ENCODE measurements around the gene ZNF462. TPM values are rescaled to one million over a fixed set of nuclear protein-coding genes. Genes with fewer than 3 reads are reported as not detected.
"Not testable (repeated sequence)": the region's sequence is repeated elsewhere in the genome, so short reads cannot be mapped to it uniquely, and the experiment has no call there.

The ZNF462 gene
- total RNA-seq, 1 donor: 9.8 TPM

- H2AFZ ChIP-seq (ENCODE audit: low read length): no peak overlapping the region
- H3K36me3 ChIP-seq (ENCODE audit: insufficient read depth, low read length): no peaks in the 10 kb centered on the region
- DNase-seq (ENCODE audit: insufficient read length, low spot score, missing footprints): no peak
- no peak for TF ChIP-seq CTCF (IDR thresholded peaks at IDR 0.05; ENCODE audit: extremely low read depth, low read depth, low read length)
- no peak overlapping the region for H3K27ac ChIP-seq (ENCODE audit: low read depth, low read length)
- H3K79me2 ChIP-seq (ENCODE audit: insufficient read depth, low read length): no peaks in the 10 kb centered on the region
- H3K4me3 ChIP-seq (ENCODE audit: insufficient read depth, low read length): no peak overlapping the region
- H4K20me1 ChIP-seq (ENCODE audit: insufficient read depth, low read length): no peaks in the 10 kb centered on the region
- no peaks in the 10 kb centered on the region for H3K9me3 ChIP-seq (ENCODE audit: low read depth, low read length)
- H3K27me3 ChIP-seq (ENCODE audit: insufficient read depth, low read length): no peaks in the 10 kb centered on the region
- H3K4me1 ChIP-seq (ENCODE audit: insufficient read depth, low read length): peaks cover 6% of the 10 kb centered on the region
- no peak overlapping the region for H3K4me2 ChIP-seq (ENCODE audit: insufficient read depth, low read length)
Observed at GRCh38 chr9:106846307-106846706, 16.7 kb upstream of the ZNF462 start.

- no peak overlapping the region for H2AFZ ChIP-seq (ENCODE audit: low read length)
- H3K36me3 ChIP-seq (ENCODE audit: insufficient read depth, low read length): no peaks in the 10 kb centered on the region
- H4K20me1 ChIP-seq (ENCODE audit: insufficient read depth, low read length): no peaks in the 10 kb centered on the region
- H3K9me3 ChIP-seq (ENCODE audit: low read depth, low read length): no peaks in the 10 kb centered on the region
- H3K79me2 ChIP-seq (ENCODE audit: insufficient read depth, low read length): no peaks in the 10 kb centered on the region
- H3K27ac ChIP-seq (ENCODE audit: low read depth, low read length): no peak overlapping the region
- peak; percentile 85 for DNase-seq (ENCODE audit: insufficient read length, low spot score, missing footprints)
- H3K27me3 ChIP-seq (ENCODE audit: insufficient read depth, low read length): no peaks in the 10 kb centered on the region
- no peak overlapping the region for H3K4me3 ChIP-seq (ENCODE audit: insufficient read depth, low read length)
- peaks cover 6% of the 10 kb centered on the region for H3K4me1 ChIP-seq (ENCODE audit: insufficient read depth, low read length)
- TF ChIP-seq CTCF (IDR thresholded peaks at IDR 0.05; ENCODE audit: extremely low read depth, low read depth, low read length): no peak
- H3K4me2 ChIP-seq (ENCODE audit: insufficient read depth, low read length): no peak overlapping the region
Observed at GRCh38 chr9:106846857-106847256, 16.1 kb upstream of the ZNF462 start.

GRCh38 chr9:106851640-106852039 lies 11.3 kb upstream of the ZNF462 start:
- not testable (repeated sequence) for H3K79me2 ChIP-seq (ENCODE audit: insufficient read depth, low read length); H3K9me3 ChIP-seq (ENCODE audit: low read depth, low read length); H3K4me3 ChIP-seq (ENCODE audit: insufficient read depth, low read length); H3K4me2 ChIP-seq (ENCODE audit: insufficient read depth, low read length); H3K27ac ChIP-seq (ENCODE audit: low read depth, low read length); H3K36me3 ChIP-seq (ENCODE audit: insufficient read depth, low read length); DNase-seq (ENCODE audit: insufficient read length, low spot score, missing footprints); H4K20me1 ChIP-seq (ENCODE audit: insufficient read depth, low read length); H2AFZ ChIP-seq (ENCODE audit: low read length); H3K27me3 ChIP-seq (ENCODE audit: insufficient read depth, low read length); H3K4me1 ChIP-seq (ENCODE audit: insufficient read depth, low read length)

GRCh38 chr9:106857811-106858470 lies 5.0 kb upstream of the ZNF462 start:
- no peak overlapping the region for H3K4me3 ChIP-seq (ENCODE audit: insufficient read depth, low read length)
- DNase-seq (ENCODE audit: insufficient read length, low spot score, missing footprints): no peak
- no peak for TF ChIP-seq CTCF (IDR thresholded peaks at IDR 0.05; ENCODE audit: extremely low read depth, low read depth, low read length)
- no peaks in the 10 kb centered on the region for H4K20me1 ChIP-seq (ENCODE audit: insufficient read depth, low read length)
- H3K9me3 ChIP-seq (ENCODE audit: low read depth, low read length): no peaks in the 10 kb centered on the region
- H3K27me3 ChIP-seq (ENCODE audit: insufficient read depth, low read length): peaks cover 13% of the 10 kb centered on the region
- H3K27ac ChIP-seq (ENCODE audit: low read depth, low read length): no peak overlapping the region
- H3K4me2 ChIP-seq (ENCODE audit: insufficient read depth, low read length): no peak overlapping the region
- H3K79me2 ChIP-seq (ENCODE audit: insufficient read depth, low read length): no peaks in the 10 kb centered on the region
- peaks cover 10% of the 10 kb centered on the region for H3K4me1 ChIP-seq (ENCODE audit: insufficient read depth, low read length)
- no peaks in the 10 kb centered on the region for H3K36me3 ChIP-seq (ENCODE audit: insufficient read depth, low read length)
- H2AFZ ChIP-seq (ENCODE audit: low read length): no peak overlapping the region
